ENCODE data around the gene FOXR1. TPM values are rescaled to one million over a fixed set of nuclear protein-coding genes. Genes with fewer than 3 reads are reported as not detected.
A peak's percentile ranks its signal among the peaks of the same experiment; 100 is the strongest.

The FOXR1 gene
- total and polyA plus RNA-seq, 2 of the 8 experiments (the other 6 are each of a cell fraction or from before 2014, with no cell fraction given): not detected

GRCh38 chr11:118980191-118980881 is 8.8 kb downstream of the FOXR1 start:
- Histone ChIP-seq H3K4me2 (ENCODE audit: insufficient read depth in 1 of 2, low read depth in 2 of 2, low read length in 2 of 2) (peak overlapping the region; percentile 35 to 37), H4K20me1 (replicated peaks in 1 of 2; ENCODE audit: control insufficient read depth in 1 of 2, insufficient read depth in 2 of 2, low read length in 2 of 2) (no peaks in the 10 kb centered on the region), H3K9me3 (ENCODE audit: insufficient read depth in 2 of 2, low read depth in 1 of 2, low read length in 1 of 2) (no peaks in the 10 kb centered on the region), H3K56ac (replicated peaks; ENCODE audit: insufficient read length, low read depth, low read length) (no peak overlapping the region), H3K36me3 (ENCODE audit: control insufficient read depth in 2 of 4, insufficient read depth in 4 of 4, low read length in 3 of 4) (no peaks in the 10 kb centered on the region), H3K9ac (replicated peaks in 1 of 4; ENCODE audit: extremely low read depth in 1 of 4, low read depth in 3 of 4, low read length in 3 of 4) (no peak overlapping the region), H3K27me3 (replicated peaks in 1 of 4; ENCODE audit: control insufficient read depth in 3 of 4, extremely low read depth in 1 of 4, insufficient read depth in 3 of 4, low read length in 3 of 4) (peaks cover 0 to 5% (median 0%) of the 10 kb centered on the region in 4 experiments; a peak in 1 of 7 replicates), H3K4me1 (replicated peaks in 1 of 4; ENCODE audit: control insufficient read depth in 3 of 4, insufficient read depth in 4 of 4, low read length in 3 of 4) (peaks cover 0 to 18% (median 10%) of the 10 kb centered on the region in 4 experiments; a peak in 5 of 7 replicates), H2BK12ac (ENCODE audit: low read depth, low read length) (peak overlapping the region; percentile 97), H3K4ac (replicated peaks; ENCODE audit: insufficient read length, low read depth, low read length) (no peak overlapping the region), H4K91ac (replicated peaks; ENCODE audit: insufficient read length, low read length) (no peak overlapping the region), H2BK5ac (ENCODE audit: low read depth, low read length) (peak overlapping the region; percentile 62; the same call in 1 of the 2 replicates), H3K27ac (ENCODE audit: low read depth, low read length) (no peak overlapping the region), H2BK20ac (ENCODE audit: low read length) (peak overlapping the region; percentile 52), H2AFZ (ENCODE audit: low read length) (peak overlapping the region; percentile 51; the same call in 1 of the 2 replicates), H3K14ac (ENCODE audit: insufficient read length) (no peak overlapping the region), H3K23ac (ENCODE audit: insufficient read length) (no peak overlapping the region), H2BK15ac (ENCODE audit: low read length) (peak overlapping the region; percentile 99), H4K5ac (ENCODE audit: insufficient read length, low read depth, low read length) (no peak overlapping the region), H2AK5ac (ENCODE audit: low read depth, low read length) (peak overlapping the region; percentile 4; the same call in 1 of the 2 replicates), H3K79me2 (ENCODE audit: control insufficient read depth in 1 of 2, insufficient read depth in 2 of 2, low read length in 2 of 2) (no peaks in the 10 kb centered on the region), H4K8ac (ENCODE audit: extremely low read depth, insufficient read depth, low read length) (no peak overlapping the region), H3K4me3 (ENCODE audit: extremely low read depth in 1 of 4, insufficient read depth in 2 of 4, low read depth in 3 of 4, low read length in 4 of 4) (peak overlapping the region in 1 of 4 experiments; percentile 1; a peak in 1 of 8 replicates), H3K18ac (ENCODE audit: extremely low read depth, low read length) (peak overlapping the region; percentile 60; the same call in 1 of the 2 replicates), H3K23me2 (ENCODE audit: low read depth, low read length) (no peaks in the 10 kb centered on the region; the same call in 1 of the 2 replicates), H2BK120ac (replicated peaks; ENCODE audit: low read depth, low read length) (no peak overlapping the region), H3K79me1 (ENCODE audit: low read depth, low read length) (no peaks in the 10 kb centered on the region)
- ChIA-PET POLR2A (ENCODE audit: partially characterized antibody) (interaction anchor here (1.0 to 1.8 kb wide), 5 partner anchors 9 to 51 kb away, joined by 3 to 5 read pairs (median 3); partner anchors contain the start of gene SLC37A4), CTCF (ENCODE audit: partially characterized antibody) (interaction anchor here (0.9 to 1.2 kb wide), 3 partner anchors 9 to 384 kb away, joined by 3 to 5 read pairs (median 4); no protein-coding TSS in a partner anchor)
- DNase-seq (ENCODE audit: low read depth in 1 of 2, low spot score in 2 of 2) (peak in 1 of 2 experiments; percentile 59), FAIRE-seq (no peak)
- peak; percentile 81 for TF ChIP-seq MAX (IDR thresholded peaks at IDR 0.05)
- TF ChIP-seq E2F6 (IDR thresholded peaks at IDR 0.05): peak; percentile 32; the same call in 1 of the 2 replicates
- peak; percentile 29; the same call in 1 of the 2 replicates for TF ChIP-seq USF2 (IDR thresholded peaks at IDR 0.05; ENCODE audit: low read length)
- no peak for TF ChIP-seq POLR2A (IDR thresholded peaks at IDR 0.05; ENCODE audit: control extremely low read depth in 1 of 2, low read depth in 2 of 2, low read length in 2 of 2)
- no peak for TF ChIP-seq ATF2 (IDR thresholded peaks at IDR 0.05; ENCODE audit: low read length)
- 42% methylated on average over 21 of the region's 21 CpGs; no CpG with 5 or more reads in 1 of the 2 experiments for WGBS, 2 experiments (ENCODE audit: extremely low coverage in 1 of 2, insufficient coverage in 1 of 2, insufficient read length in 1 of 2, insufficient replicate concordance in 2 of 2, low coverage in 1 of 2, low lambda C conversion rate in 2 of 2, missing lambda C conversion rate in 1 of 2)

Measured in H1 (cell line).